ENCODE measurements around the gene F8. TPM values are rescaled to one million over a fixed set of nuclear protein-coding genes. Genes with fewer than 3 reads are reported as not detected.
A peak's percentile ranks its signal among the peaks of the same experiment; 100 is the strongest.

Gene F8
- total RNA-seq, 1 experiment from 2014 or later = 0.20 TPM

GRCh38 chrX:155070663-155070974 lies 48.1 kb upstream of the F8 start:
- intact Hi-C loops (cut with micrococcal nuclease; ENCODE audit: unreplicated experiment) = no loop called here
- H3K27me3 ChIP-seq (replicated peaks; ENCODE audit: control insufficient read depth, insufficient read depth, low read length) = no peaks in the 10 kb centered on the region
- no peaks in the 10 kb centered on the region for H3K9me3 ChIP-seq
- no TSS peak for BruUV-seq (replicated peaks)
- DNase-seq = no peak
- H3K36me3 ChIP-seq (ENCODE audit: control insufficient read depth, insufficient read depth, low read length) = no peaks in the 10 kb centered on the region
- H3K27ac Mint-ChIP-seq (ENCODE audit: unreplicated experiment) = peak overlapping the region; percentile 90
- ChIA-PET CTCF (no interaction called here), POLR2A (no interaction called here)
- TF ChIP-seq, protein P1, sequence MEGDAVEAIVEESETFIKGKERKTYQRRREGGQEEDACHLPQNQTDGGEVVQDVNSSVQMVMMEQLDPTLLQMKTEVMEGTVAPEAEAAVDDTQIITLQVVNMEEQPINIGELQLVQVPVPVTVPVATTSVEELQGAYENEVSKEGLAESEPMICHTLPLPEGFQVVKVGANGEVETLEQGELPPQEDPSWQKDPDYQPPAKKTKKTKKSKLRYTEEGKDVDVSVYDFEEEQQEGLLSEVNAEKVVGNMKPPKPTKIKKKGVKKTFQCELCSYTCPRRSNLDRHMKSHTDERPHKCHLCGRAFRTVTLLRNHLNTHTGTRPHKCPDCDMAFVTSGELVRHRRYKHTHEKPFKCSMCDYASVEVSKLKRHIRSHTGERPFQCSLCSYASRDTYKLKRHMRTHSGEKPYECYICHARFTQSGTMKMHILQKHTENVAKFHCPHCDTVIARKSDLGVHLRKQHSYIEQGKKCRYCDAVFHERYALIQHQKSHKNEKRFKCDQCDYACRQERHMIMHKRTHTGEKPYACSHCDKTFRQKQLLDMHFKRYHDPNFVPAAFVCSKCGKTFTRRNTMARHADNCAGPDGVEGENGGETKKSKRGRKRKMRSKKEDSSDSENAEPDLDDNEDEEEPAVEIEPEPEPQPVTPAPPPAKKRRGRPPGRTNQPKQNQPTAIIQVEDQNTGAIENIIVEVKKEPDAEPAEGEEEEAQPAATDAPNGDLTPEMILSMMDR (IDR thresholded peaks at IDR 0.05; ENCODE audit: insufficient read depth in 1 of 2, low read depth in 1 of 2, low read length in 1 of 2, severe bottlenecking in 1 of 2, unreplicated experiment in 1 of 2) = no peak
- peak overlapping the region; percentile 89 for H3K4me3 Mint-ChIP-seq (ENCODE audit: unreplicated experiment)
- H3K4me3 ChIP-seq (ENCODE audit: low read depth, low read length) = peak overlapping the region; percentile 55
- H3K36me3 Mint-ChIP-seq (ENCODE audit: insufficient read depth, unreplicated experiment) = peaks cover 24% of the 10 kb centered on the region
- peaks cover 7% of the 10 kb centered on the region for H3K4me1 Mint-ChIP-seq (ENCODE audit: low read depth, unreplicated experiment)
- H3K9me3 Mint-ChIP-seq (ENCODE audit: unreplicated experiment) = no peaks in the 10 kb centered on the region
- H3K4me1 ChIP-seq = peaks cover 6% of the 10 kb centered on the region; the same call in 1 of the 2 replicates
- H3K27me3 Mint-ChIP-seq (ENCODE audit: insufficient read depth, unreplicated experiment) = no peaks in the 10 kb centered on the region

DNA sequence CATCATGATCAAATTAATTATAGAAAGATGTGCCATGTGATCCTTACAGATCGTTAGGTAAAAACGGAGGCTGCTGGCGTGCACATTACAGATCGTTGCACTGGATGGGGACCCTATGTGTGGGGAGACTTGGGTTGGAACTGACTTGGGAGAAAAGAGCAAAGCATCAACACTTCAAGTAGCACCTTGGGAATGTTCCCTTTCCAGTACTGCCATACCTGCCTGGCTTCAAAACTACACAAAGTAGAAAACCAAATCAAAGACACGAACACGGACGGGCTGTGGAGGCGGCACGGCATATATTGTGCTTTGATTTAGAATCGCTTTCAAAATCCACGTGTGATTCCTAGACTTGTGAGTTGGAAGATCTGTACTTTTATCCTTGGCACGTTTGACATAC lies 47.5 kb upstream of the F8 start:
- Mint-ChIP-seq H3K27me3 (ENCODE audit: insufficient read depth, unreplicated experiment) (no peaks in the 10 kb centered on the region), H3K27ac (ENCODE audit: unreplicated experiment) (peak overlapping the region; percentile 77), H3K36me3 (ENCODE audit: insufficient read depth, unreplicated experiment) (peaks cover 19% of the 10 kb centered on the region), H3K4me1 (ENCODE audit: low read depth, unreplicated experiment) (peaks cover 7% of the 10 kb centered on the region), H3K9me3 (ENCODE audit: unreplicated experiment) (no peaks in the 10 kb centered on the region), H3K4me3 (ENCODE audit: unreplicated experiment) (peak overlapping the region; percentile 89)
- ChIA-PET POLR2A (no interaction called here), CTCF (no interaction called here)
- no peaks in the 10 kb centered on the region for H3K36me3 ChIP-seq (ENCODE audit: control insufficient read depth, insufficient read depth, low read length)
- peaks cover 6% of the 10 kb centered on the region; the same call in 1 of the 2 replicates for H3K4me1 ChIP-seq
- intact Hi-C loops (cut with micrococcal nuclease; ENCODE audit: unreplicated experiment) = no loop called here
- TSS peak; percentile 53 for BruUV-seq (replicated peaks)
- TF ChIP-seq, protein P1 (IDR thresholded peaks at IDR 0.05; ENCODE audit: insufficient read depth in 1 of 2, low read depth in 1 of 2, low read length in 1 of 2, severe bottlenecking in 1 of 2, unreplicated experiment in 1 of 2) = no peak
- DNase-seq = no peak
- H3K27me3 ChIP-seq (replicated peaks; ENCODE audit: control insufficient read depth, insufficient read depth, low read length) = no peaks in the 10 kb centered on the region
- H3K9me3 ChIP-seq = no peaks in the 10 kb centered on the region
- H3K4me3 ChIP-seq (ENCODE audit: low read depth, low read length) = peak overlapping the region; percentile 55

GRCh38 chrX:155069414-155069813 lies 46.9 kb upstream of the F8 start:
- POLR2A ChIA-PET = no interaction called here

More at GRCh38 chrX:155069414-155069813, 46.9 kb upstream of the F8 start:
- Mint-ChIP-seq H3K9me3 (ENCODE audit: unreplicated experiment) (no peaks in the 10 kb centered on the region), H3K27me3 (ENCODE audit: insufficient read depth, unreplicated experiment) (no peaks in the 10 kb centered on the region), H3K4me1 (ENCODE audit: low read depth, unreplicated experiment) (peaks cover 7% of the 10 kb centered on the region), H3K36me3 (ENCODE audit: insufficient read depth, unreplicated experiment) (peaks cover 18% of the 10 kb centered on the region), H3K4me3 (ENCODE audit: unreplicated experiment) (peak overlapping the region; percentile 89), H3K27ac (ENCODE audit: unreplicated experiment) (no peak overlapping the region)
- H3K4me1 ChIP-seq = peaks cover 6% of the 10 kb centered on the region; the same call in 1 of the 2 replicates
- DNase-seq = no peak
- CTCF ChIA-PET = interaction anchor here (0.8 kb wide), 1 partner anchor 77 kb away, joined by 3 read pairs; no protein-coding TSS in a partner anchor
- intact Hi-C loops (cut with micrococcal nuclease; ENCODE audit: unreplicated experiment) = no loop called here
- BruUV-seq (replicated peaks) = no TSS peak
- TF ChIP-seq, protein P1 (IDR thresholded peaks at IDR 0.05; ENCODE audit: insufficient read depth in 1 of 2, low read depth in 1 of 2, low read length in 1 of 2, severe bottlenecking in 1 of 2, unreplicated experiment in 1 of 2) = no peak
- no peaks in the 10 kb centered on the region for H3K36me3 ChIP-seq (ENCODE audit: control insufficient read depth, insufficient read depth, low read length)
- no peaks in the 10 kb centered on the region for H3K9me3 ChIP-seq
- H3K27me3 ChIP-seq (replicated peaks; ENCODE audit: control insufficient read depth, insufficient read depth, low read length) = no peaks in the 10 kb centered on the region
- no peak overlapping the region; the same call in 1 of the 2 replicates for H3K4me3 ChIP-seq (ENCODE audit: low read depth, low read length)
